ENCODE results near the gene CIRBP.

DNA sequence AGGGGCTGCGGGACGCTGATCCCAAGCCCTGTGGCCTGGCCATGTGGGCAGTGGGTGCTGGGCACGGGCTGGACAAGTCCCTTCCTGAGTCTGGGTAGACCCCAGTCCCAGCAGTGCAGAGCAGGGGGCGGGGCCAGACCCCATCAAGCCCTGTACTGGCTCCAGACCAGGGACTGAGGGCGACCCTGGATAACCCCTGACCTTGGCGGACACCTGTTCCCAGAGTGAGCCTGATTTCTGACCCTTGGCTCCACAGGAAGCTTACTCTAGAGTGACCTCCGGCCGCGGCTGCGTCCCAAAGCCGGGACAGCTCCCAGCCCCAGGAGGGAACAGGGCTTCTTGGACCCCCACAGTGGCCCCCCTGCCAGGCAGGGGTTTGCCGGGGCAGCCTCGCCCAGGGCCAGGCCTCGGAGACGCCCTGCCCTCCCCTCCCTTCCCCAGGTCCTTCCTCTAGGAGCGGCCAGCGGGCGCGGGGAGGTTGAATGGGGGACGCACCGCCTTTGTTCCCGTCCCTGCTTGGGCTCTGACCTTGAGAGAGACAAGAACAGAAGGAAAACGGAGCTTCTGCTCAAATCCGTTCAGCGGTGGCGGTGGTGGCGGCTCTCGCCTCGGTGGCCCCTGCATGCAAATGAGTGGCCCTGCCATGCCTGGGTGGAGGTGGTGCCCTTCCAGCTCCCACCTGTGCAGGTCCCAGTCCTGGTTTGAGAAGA is 14.2 kb downstream of the CIRBP start:
- TF ChIP-seq, protein P1, sequence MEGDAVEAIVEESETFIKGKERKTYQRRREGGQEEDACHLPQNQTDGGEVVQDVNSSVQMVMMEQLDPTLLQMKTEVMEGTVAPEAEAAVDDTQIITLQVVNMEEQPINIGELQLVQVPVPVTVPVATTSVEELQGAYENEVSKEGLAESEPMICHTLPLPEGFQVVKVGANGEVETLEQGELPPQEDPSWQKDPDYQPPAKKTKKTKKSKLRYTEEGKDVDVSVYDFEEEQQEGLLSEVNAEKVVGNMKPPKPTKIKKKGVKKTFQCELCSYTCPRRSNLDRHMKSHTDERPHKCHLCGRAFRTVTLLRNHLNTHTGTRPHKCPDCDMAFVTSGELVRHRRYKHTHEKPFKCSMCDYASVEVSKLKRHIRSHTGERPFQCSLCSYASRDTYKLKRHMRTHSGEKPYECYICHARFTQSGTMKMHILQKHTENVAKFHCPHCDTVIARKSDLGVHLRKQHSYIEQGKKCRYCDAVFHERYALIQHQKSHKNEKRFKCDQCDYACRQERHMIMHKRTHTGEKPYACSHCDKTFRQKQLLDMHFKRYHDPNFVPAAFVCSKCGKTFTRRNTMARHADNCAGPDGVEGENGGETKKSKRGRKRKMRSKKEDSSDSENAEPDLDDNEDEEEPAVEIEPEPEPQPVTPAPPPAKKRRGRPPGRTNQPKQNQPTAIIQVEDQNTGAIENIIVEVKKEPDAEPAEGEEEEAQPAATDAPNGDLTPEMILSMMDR (IDR thresholded peaks at IDR 0.05): no peak
- TF ChIP-seq, protein P2, sequence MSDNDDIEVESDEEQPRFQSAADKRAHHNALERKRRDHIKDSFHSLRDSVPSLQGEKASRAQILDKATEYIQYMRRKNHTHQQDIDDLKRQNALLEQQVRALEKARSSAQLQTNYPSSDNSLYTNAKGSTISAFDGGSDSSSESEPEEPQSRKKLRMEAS (IDR thresholded peaks at IDR 0.05; ENCODE audit: low read depth): no peak
- TF ChIP-seq, protein P3, sequence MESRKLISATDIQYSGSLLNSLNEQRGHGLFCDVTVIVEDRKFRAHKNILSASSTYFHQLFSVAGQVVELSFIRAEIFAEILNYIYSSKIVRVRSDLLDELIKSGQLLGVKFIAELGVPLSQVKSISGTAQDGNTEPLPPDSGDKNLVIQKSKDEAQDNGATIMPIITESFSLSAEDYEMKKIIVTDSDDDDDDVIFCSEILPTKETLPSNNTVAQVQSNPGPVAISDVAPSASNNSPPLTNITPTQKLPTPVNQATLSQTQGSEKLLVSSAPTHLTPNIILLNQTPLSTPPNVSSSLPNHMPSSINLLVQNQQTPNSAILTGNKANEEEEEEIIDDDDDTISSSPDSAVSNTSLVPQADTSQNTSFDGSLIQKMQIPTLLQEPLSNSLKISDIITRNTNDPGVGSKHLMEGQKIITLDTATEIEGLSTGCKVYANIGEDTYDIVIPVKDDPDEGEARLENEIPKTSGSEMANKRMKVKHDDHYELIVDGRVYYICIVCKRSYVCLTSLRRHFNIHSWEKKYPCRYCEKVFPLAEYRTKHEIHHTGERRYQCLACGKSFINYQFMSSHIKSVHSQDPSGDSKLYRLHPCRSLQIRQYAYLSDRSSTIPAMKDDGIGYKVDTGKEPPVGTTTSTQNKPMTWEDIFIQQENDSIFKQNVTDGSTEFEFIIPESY (IDR thresholded peaks at IDR 0.05; ENCODE audit: borderline replicate concordance, low read depth): no peak
- TF ChIP-seq SIN3A (IDR thresholded peaks at IDR 0.05; ENCODE audit: borderline replicate concordance, low read depth, low read length) (no peak), GABPA (IDR thresholded peaks at IDR 0.05; ENCODE audit: low read depth) (no peak), EP300 (IDR thresholded peaks at IDR 0.05; ENCODE audit: borderline replicate concordance in 1 of 2, low read depth in 1 of 2, low read length in 1 of 2) (no peak), EZH2phosphoT487 (IDR thresholded peaks at IDR 0.05; ENCODE audit: borderline replicate concordance, low read depth) (no peak), JUND (IDR thresholded peaks at IDR 0.05) (no peak)
